ENCODE data around the gene DDX51.

DDX51 gene

GRCh38 chr12:132158677-132159554, 14.8 kb upstream of the DDX51 start:
- peaks cover 34% of the 10 kb centered on the region for H3K27me3 ChIP-seq
- H3K36me3 ChIP-seq, result no peaks in the 10 kb centered on the region
- no peaks in the 10 kb centered on the region; the same call in 1 of the 2 replicates for H3K9me3 ChIP-seq
- TF ChIP-seq, protein P1, sequence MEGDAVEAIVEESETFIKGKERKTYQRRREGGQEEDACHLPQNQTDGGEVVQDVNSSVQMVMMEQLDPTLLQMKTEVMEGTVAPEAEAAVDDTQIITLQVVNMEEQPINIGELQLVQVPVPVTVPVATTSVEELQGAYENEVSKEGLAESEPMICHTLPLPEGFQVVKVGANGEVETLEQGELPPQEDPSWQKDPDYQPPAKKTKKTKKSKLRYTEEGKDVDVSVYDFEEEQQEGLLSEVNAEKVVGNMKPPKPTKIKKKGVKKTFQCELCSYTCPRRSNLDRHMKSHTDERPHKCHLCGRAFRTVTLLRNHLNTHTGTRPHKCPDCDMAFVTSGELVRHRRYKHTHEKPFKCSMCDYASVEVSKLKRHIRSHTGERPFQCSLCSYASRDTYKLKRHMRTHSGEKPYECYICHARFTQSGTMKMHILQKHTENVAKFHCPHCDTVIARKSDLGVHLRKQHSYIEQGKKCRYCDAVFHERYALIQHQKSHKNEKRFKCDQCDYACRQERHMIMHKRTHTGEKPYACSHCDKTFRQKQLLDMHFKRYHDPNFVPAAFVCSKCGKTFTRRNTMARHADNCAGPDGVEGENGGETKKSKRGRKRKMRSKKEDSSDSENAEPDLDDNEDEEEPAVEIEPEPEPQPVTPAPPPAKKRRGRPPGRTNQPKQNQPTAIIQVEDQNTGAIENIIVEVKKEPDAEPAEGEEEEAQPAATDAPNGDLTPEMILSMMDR (IDR thresholded peaks at IDR 0.05; ENCODE audit: low read depth, low read length), result no peak
- H3K4me3 ChIP-seq (ENCODE audit: low read depth, low read length), result no peak overlapping the region
- no peak for DNase-seq
- no peaks in the 10 kb centered on the region for H3K4me1 ChIP-seq

DNA sequence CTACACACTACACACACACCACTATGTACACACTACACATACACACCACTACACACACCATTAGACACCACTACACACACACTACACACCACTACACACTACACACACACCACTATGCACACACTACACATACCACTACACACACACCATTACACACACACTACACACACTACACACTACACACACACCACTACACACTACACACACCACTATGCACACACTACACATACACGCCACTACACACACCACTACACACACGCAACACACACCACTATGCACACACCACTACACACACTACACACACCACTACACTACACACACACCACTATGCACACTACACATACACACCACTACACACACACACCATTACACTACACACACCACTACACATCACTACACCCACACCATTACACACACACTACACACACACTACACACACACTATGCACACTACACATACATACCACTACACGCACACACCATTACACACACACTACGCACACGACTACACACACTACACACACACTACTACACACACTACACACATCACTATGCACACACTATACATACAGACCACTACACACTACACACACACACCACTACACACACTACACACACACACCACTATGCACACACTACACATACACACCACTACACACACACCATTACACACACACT, 13.8 kb upstream of the DDX51 start:
- H3K4me3 ChIP-seq (ENCODE audit: low read depth, low read length), result no peak overlapping the region
- no peaks in the 10 kb centered on the region for H3K4me1 ChIP-seq
- no peak for DNase-seq
- TF ChIP-seq, protein P1 (IDR thresholded peaks at IDR 0.05; ENCODE audit: low read depth, low read length), result no peak
- peaks cover 23% of the 10 kb centered on the region for H3K27me3 ChIP-seq
- no peaks in the 10 kb centered on the region; the same call in 1 of the 2 replicates for H3K9me3 ChIP-seq
- no peaks in the 10 kb centered on the region for H3K36me3 ChIP-seq

GRCh38 chr12:132156573-132157325, 12.6 kb upstream of the DDX51 start:
- DNase-seq, result no peak
- H3K4me1 ChIP-seq, result no peaks in the 10 kb centered on the region
- peaks cover 12% of the 10 kb centered on the region for H3K27me3 ChIP-seq
- no peaks in the 10 kb centered on the region; the same call in 1 of the 2 replicates for H3K9me3 ChIP-seq
- H3K4me3 ChIP-seq (ENCODE audit: low read depth, low read length), result no peak overlapping the region
- TF ChIP-seq, protein P1 (IDR thresholded peaks at IDR 0.05; ENCODE audit: low read depth, low read length), result no peak
- H3K36me3 ChIP-seq, result peaks cover 8% of the 10 kb centered on the region

GRCh38 chr12:132155771-132156572, 11.9 kb upstream of the DDX51 start:
- no peak for DNase-seq
- no peaks in the 10 kb centered on the region; the same call in 1 of the 2 replicates for H3K9me3 ChIP-seq
- peaks cover 14% of the 10 kb centered on the region for H3K36me3 ChIP-seq
- TF ChIP-seq, protein P1 (IDR thresholded peaks at IDR 0.05; ENCODE audit: low read depth, low read length), result no peak
- no peak overlapping the region for H3K4me3 ChIP-seq (ENCODE audit: low read depth, low read length)
- no peaks in the 10 kb centered on the region for H3K4me1 ChIP-seq
- H3K27me3 ChIP-seq, result peaks cover 12% of the 10 kb centered on the region

DNA sequence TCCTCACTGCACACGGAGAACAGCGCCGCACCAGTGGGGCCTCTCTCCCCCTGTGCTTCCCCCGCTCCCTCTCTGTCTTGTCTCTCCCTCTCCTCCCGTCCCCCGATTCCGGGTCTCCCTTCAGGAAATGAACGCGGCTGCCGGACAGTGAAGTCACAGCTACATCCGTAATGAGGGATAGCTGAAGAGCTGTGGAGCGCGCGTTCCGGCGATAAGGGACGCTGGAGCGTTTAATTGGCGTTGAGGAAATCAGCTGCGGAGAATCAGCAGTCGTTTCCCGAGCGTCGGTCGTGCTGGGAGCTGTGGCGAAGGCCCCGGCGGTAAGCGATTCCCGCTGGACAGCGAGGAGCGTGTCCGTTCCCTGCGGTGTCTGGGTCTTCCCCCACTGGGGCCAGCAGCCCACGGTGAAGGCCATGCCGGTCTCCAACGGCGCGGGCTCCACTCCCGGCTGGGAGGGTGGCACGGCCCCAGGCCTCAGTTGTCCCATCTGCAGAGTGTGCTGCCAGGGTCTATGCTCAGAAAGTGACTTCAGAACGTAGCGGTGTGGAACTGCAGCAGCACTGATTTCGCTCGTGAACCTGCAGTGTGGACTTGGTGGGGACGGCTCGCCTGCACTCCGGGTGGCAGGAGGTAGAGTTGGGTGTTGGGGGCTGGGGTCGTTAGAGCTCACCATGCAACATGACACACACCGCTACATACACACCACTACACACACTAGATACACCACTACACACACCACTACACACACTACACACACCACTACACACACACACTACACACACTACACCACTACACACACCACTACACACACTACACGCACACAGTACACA, 11.0 kb upstream of the DDX51 start:
- Histone ChIP-seq H3K9me3 (no peaks in the 10 kb centered on the region; the same call in 1 of the 2 replicates), H3K4me3 (ENCODE audit: low read depth, low read length) (no peak overlapping the region), H3K36me3 (peaks cover 14% of the 10 kb centered on the region), H3K4me1 (no peaks in the 10 kb centered on the region), H3K27me3 (peaks cover 10% of the 10 kb centered on the region)
- TF ChIP-seq, protein P1 (IDR thresholded peaks at IDR 0.05; ENCODE audit: low read depth, low read length), result no peak
- DNase-seq, result no peak

Measured in BE2C (cell line).